CD4-positive, alpha-beta T cell treated with Interleukin-6 at 100 ng/mL for 8 hours (primary cell): ENCODE data around the gene FNDC3A.
"Not testable (repeated sequence)": the region's sequence is repeated elsewhere in the genome, so short reads cannot be mapped to it uniquely, and the experiment has no call there.

Experiments used
- DNase-seq: peaks from one replicate; pipeline ENCODE4 v3.0.0-alpha.2; 2020; ENCODE audit warnings: mixed read lengths, low spot score

FNDC3A gene

GRCh38 chr13:49146950-49147355 is 171.2 kb downstream of the FNDC3A start:
- DNase-seq: peak; percentile 52

- DNase-seq: no peak
These were observed 172.7 kb downstream of the FNDC3A start for GRCh38 chr13:49148405-49148804.

GRCh38 chr13:49157955-49158584 is 182.4 kb downstream of the FNDC3A start:
- DNase-seq: not testable (repeated sequence)

GRCh38 chr13:49163162-49163561 is 187.4 kb downstream of the FNDC3A start:
- DNase-seq: not testable (repeated sequence)

GRCh38 chr13:49164712-49165111 is 189.0 kb downstream of the FNDC3A start:
- DNase-seq: no peak

- no peak for DNase-seq
These were observed 190.4 kb downstream of the FNDC3A start for GRCh38 chr13:49165798-49166752.

- DNase-seq: no peak
These were observed 195.6 kb downstream of the FNDC3A start for GRCh38 chr13:49171359-49171758.

GRCh38 chr13:49183672-49184325 is 208.1 kb downstream of the FNDC3A start:
- DNase-seq: no peak

GRCh38 chr13:49184621-49185020 is 208.9 kb downstream of the FNDC3A start:
- DNase-seq: no peak

- DNase-seq: no peak
These were observed 209.6 kb downstream of the FNDC3A start for GRCh38 chr13:49185264-49185663.

GRCh38 chr13:49190901-49191300 is 215.2 kb downstream of the FNDC3A start:
- no peak for DNase-seq

GRCh38 chr13:49206641-49207040 is 230.9 kb downstream of the FNDC3A start:
- no peak for DNase-seq

- DNase-seq: no peak
These were observed 232.9 kb downstream of the FNDC3A start for GRCh38 chr13:49208619-49209018.

GRCh38 chr13:49210114-49210513 is 234.4 kb downstream of the FNDC3A start:
- no peak for DNase-seq

- no peak for DNase-seq
These were observed 235.0 kb downstream of the FNDC3A start for GRCh38 chr13:49210669-49211068.

GRCh38 chr13:49213539-49213938 is 237.8 kb downstream of the FNDC3A start:
- no peak for DNase-seq

GRCh38 chr13:49213997-49214916 is 238.5 kb downstream of the FNDC3A start:
- DNase-seq: no peak

- DNase-seq: peak; percentile 57
These were observed 239.2 kb downstream of the FNDC3A start for GRCh38 chr13:49214917-49215376.

GRCh38 chr13:49216334-49216733 is 240.6 kb downstream of the FNDC3A start:
- no peak for DNase-seq

- no peak for DNase-seq
These were observed 242.3 kb downstream of the FNDC3A start for GRCh38 chr13:49217962-49218492.

- DNase-seq: no peak
These were observed 242.9 kb downstream of the FNDC3A start for GRCh38 chr13:49218493-49219051.
